OCI-LY1 (cell line): Measurements from ENCODE around the gene FAM8A1.
A peak's percentile ranks its signal among the peaks of the same experiment; 100 is the strongest.

ENCODE experiments used
- H2AFZ ChIP-seq: fragments of 200-600 bp; sonication (generic), shearing (Covaris generic); 2 replicates; pipeline ENCODE4 v1.6.0; 2014; ENCODE audit warnings: antibody characterized with exemption, mild to moderate bottlenecking, low read length
- H3F3A ChIP-seq: fragments of 200-600 bp; sonication (generic), shearing (Covaris generic); 2 replicates; pipeline ENCODE4 v1.6.0; 2014; ENCODE audit warnings: mild to moderate bottlenecking, antibody characterized with exemption, low read length, moderate library complexity; ENCODE audit not compliant: insufficient read depth
- H3K27ac ChIP-seq: fragments of 200-600 bp; sonication (generic); 2 replicates; pipeline ENCODE4 v1.5.1; 2014; ENCODE audit warnings: low read length, mixed run types, mild to moderate bottlenecking, low read depth; ENCODE audit not compliant: poor library complexity, severe bottlenecking
- H3K27me3 ChIP-seq: fragments of 200-600 bp; sonication (generic); 2 replicates; pipeline ENCODE4 v1.6.0; 2014; ENCODE audit warnings: antibody characterized with exemption, mild to moderate bottlenecking, low read length, moderate library complexity; ENCODE audit not compliant: insufficient read depth
- H3K36me3 ChIP-seq: fragments of 200-600 bp; sonication (generic); 2 replicates; pipeline ENCODE4 v1.6.1; 2014; ENCODE audit warnings: mild to moderate bottlenecking, antibody characterized with exemption, low read length, moderate library complexity, mixed read lengths; ENCODE audit not compliant: insufficient read depth
- H3K4me1 ChIP-seq: fragments of 200-600 bp; sonication (generic); 2 replicates; pipeline ENCODE4 v1.5.1; 2014; ENCODE audit warnings: mild to moderate bottlenecking, low read length, moderate library complexity; ENCODE audit not compliant: insufficient read depth, severe bottlenecking
- H3K4me2 ChIP-seq: fragments of 200-600 bp; sonication (generic), shearing (Covaris generic); 2 replicates; pipeline ENCODE4 v1.6.1; 2014; ENCODE audit warnings: low read length
- H3K4me3 ChIP-seq: fragments of 200-600 bp; sonication (generic); 2 replicates; pipeline ENCODE4 v1.5.1; 2014; ENCODE audit warnings: low read length, low read depth, mild to moderate bottlenecking, mixed read lengths; ENCODE audit not compliant: poor library complexity, severe bottlenecking
- H3K79me2 ChIP-seq: fragments of 200-600 bp; shearing (Covaris generic); 2 replicates; pipeline ENCODE4 v1.6.1; 2016; ENCODE audit warnings: mixed run types, low read length, mixed read lengths; ENCODE audit not compliant: insufficient read depth
- H3K9ac ChIP-seq: fragments of 200-600 bp; sonication (generic), shearing (Covaris generic); 2 replicates; pipeline ENCODE4 v1.6.1; 2014; ENCODE audit warnings: mild to moderate bottlenecking, low read length, mixed read lengths
- H3K9me2 ChIP-seq: fragments of 200-600 bp; sonication (generic), shearing (Covaris generic); 2 replicates; pipeline ENCODE4 v1.6.1; 2014; ENCODE audit warnings: low read depth, mild to moderate bottlenecking, low read length, mixed read lengths
- H3K9me3 ChIP-seq: fragments of 200-600 bp; shearing (Covaris generic); 2 replicates; pipeline ENCODE4 v1.6.1; 2014; ENCODE audit warnings: low read length, mixed read lengths
- H4K20me1 ChIP-seq: fragments of 200-600 bp; sonication (generic), shearing (Covaris generic); 2 replicates; pipeline ENCODE4 v1.6.0; 2016; ENCODE audit warnings: mild to moderate bottlenecking, low read length; ENCODE audit not compliant: insufficient read depth
- EZH2 ChIP-seq: fragments of 200-600 bp; sonication (generic), shearing (Covaris generic); IDR thresholded peaks from 2 replicates; pipeline ENCODE4 v1.8.0; 2017; ENCODE audit warnings: borderline replicate concordance, mixed run types, mild to moderate bottlenecking, antibody characterized with exemption, low read length, moderate library complexity, mixed read lengths
- TF ChIP-seq, protein P1 (sequence below): fragments of 200-600 bp; sonication (generic), shearing (Covaris generic); IDR thresholded peaks from 2 replicates; pipeline ENCODE4 v1.5.1; 2017; ENCODE audit warnings: mild to moderate bottlenecking, antibody characterized with exemption, low read length, moderate library complexity, mixed read lengths

FAM8A1 gene, protein sequence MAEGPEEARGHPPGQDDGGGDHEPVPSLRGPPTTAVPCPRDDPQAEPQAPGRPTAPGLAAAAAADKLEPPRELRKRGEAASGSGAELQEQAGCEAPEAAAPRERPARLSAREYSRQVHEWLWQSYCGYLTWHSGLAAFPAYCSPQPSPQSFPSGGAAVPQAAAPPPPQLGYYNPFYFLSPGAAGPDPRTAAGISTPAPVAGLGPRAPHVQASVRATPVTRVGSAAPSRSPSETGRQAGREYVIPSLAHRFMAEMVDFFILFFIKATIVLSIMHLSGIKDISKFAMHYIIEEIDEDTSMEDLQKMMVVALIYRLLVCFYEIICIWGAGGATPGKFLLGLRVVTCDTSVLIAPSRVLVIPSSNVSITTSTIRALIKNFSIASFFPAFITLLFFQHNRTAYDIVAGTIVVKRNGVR

DNA sequence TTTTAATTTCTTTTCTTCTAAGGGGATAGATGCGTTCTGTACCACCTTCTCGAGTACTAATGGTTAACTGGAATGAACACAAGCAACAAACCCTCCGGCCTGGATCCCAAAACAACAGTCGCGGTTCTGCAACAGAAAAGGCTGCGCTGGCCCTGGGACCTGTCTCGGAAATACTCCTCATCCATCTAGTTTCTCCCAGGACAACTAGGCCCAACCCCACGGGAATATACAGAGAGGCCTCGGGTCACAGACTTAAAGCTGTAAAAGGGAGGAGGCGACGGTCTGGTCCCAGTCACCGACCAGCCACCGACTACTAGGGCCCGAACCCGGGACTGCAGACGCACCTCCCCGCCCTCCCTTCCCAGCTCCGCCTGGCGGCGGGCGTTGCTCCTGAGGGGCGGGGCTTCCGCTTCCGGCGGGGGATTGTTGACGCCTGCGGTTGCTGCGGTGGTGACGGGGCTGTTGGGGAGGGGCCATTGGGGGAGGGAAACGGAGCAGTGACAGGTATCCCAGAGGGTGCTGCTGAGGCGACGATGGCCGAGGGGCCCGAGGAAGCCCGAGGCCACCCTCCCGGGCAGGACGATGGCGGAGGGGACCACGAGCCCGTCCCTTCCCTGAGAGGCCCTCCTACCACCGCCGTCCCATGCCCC is at the start of gene FAM8A1:
Gene FAM8A1, plus strand, starts transcription at position 426 of the 650 bp plus-strand sequence. Its CDS starts 108 bp downstream, at position 534.
- Histone ChIP-seq H3K36me3 (peaks cover 15% of the 10 kb centered on the region; the same call in 1 of the 2 replicates), H3K27ac (peak within 1 kb of the TSS; percentile 0), H4K20me1 (no peaks in the 10 kb centered on the region), H3K4me2 (peak within 1 kb of the TSS; percentile 90), H3K9me2 (no peaks in the 10 kb centered on the region), H2AFZ (peak within 1 kb of the TSS; percentile 98), H3K4me1 (peaks cover 26% of the 10 kb centered on the region), H3K9me3 (no peaks in the 10 kb centered on the region), H3F3A (no peaks in the 10 kb centered on the region), H3K79me2 (peaks cover 8% of the 10 kb centered on the region), H3K4me3 (peak within 1 kb of the TSS; percentile 75), H3K27me3 (no peaks in the 10 kb centered on the region), H3K9ac (peak within 1 kb of the TSS; percentile 66)
- TF ChIP-seq, protein P1, sequence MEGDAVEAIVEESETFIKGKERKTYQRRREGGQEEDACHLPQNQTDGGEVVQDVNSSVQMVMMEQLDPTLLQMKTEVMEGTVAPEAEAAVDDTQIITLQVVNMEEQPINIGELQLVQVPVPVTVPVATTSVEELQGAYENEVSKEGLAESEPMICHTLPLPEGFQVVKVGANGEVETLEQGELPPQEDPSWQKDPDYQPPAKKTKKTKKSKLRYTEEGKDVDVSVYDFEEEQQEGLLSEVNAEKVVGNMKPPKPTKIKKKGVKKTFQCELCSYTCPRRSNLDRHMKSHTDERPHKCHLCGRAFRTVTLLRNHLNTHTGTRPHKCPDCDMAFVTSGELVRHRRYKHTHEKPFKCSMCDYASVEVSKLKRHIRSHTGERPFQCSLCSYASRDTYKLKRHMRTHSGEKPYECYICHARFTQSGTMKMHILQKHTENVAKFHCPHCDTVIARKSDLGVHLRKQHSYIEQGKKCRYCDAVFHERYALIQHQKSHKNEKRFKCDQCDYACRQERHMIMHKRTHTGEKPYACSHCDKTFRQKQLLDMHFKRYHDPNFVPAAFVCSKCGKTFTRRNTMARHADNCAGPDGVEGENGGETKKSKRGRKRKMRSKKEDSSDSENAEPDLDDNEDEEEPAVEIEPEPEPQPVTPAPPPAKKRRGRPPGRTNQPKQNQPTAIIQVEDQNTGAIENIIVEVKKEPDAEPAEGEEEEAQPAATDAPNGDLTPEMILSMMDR: no peak
- no peak for TF ChIP-seq EZH2

- Histone ChIP-seq H3F3A (no peaks in the 10 kb centered on the region), H2AFZ (no peak overlapping the region), H4K20me1 (no peaks in the 10 kb centered on the region), H3K27ac (no peak overlapping the region), H3K4me2 (no peak overlapping the region), H3K4me1 (no peaks in the 10 kb centered on the region), H3K27me3 (no peaks in the 10 kb centered on the region), H3K9me3 (no peaks in the 10 kb centered on the region), H3K36me3 (no peaks in the 10 kb centered on the region), H3K79me2 (no peaks in the 10 kb centered on the region), H3K9ac (no peak overlapping the region), H3K9me2 (no peaks in the 10 kb centered on the region), H3K4me3 (no peak overlapping the region)
- TF ChIP-seq, protein P1: no peak
- no peak for TF ChIP-seq EZH2
Measured at GRCh38 chr6:17551383-17551958, 48.6 kb upstream of the FAM8A1 start.

DNA sequence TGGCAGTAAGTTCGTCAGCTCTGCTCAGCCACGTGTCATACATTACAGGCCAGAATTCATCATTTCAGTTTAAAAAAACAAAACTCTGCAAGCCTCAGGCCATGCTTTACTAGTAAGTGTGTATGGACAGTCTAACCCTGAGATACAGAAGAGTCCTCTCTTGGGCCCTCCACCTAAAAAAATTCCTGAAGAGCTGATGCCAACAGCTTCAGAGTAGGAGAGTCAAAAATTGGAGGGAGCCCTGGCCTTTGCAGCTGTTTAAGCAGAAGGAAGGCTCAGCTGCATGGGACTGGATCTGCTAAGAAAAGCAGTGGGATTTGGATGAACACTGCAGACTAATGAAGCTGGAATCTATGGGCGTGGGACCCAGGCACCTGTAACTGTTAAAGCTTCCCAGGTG is 47.2 kb upstream of the FAM8A1 start:
- H3F3A ChIP-seq: no peaks in the 10 kb centered on the region
- no peak overlapping the region for H3K4me2 ChIP-seq
- no peaks in the 10 kb centered on the region for H4K20me1 ChIP-seq
- no peaks in the 10 kb centered on the region for H3K27me3 ChIP-seq
- no peaks in the 10 kb centered on the region for H3K79me2 ChIP-seq
- no peak overlapping the region for H3K9ac ChIP-seq
- no peaks in the 10 kb centered on the region for H3K4me1 ChIP-seq
- H3K9me2 ChIP-seq: no peaks in the 10 kb centered on the region
- H3K36me3 ChIP-seq: no peaks in the 10 kb centered on the region
- H3K4me3 ChIP-seq: no peak overlapping the region
- TF ChIP-seq, protein P1: no peak
- H2AFZ ChIP-seq: no peak overlapping the region
- H3K27ac ChIP-seq: no peak overlapping the region
- no peaks in the 10 kb centered on the region for H3K9me3 ChIP-seq
